Activated T-cell treated with anti-CD3 and anti-CD28 coated beads, Interleukin-2, amount 50 U/mL, for 48 hours (primary cell): ENCODE data around the gene NLRX1.
"Not testable (repeated sequence)": the region's sequence is repeated elsewhere in the genome, so short reads cannot be mapped to it uniquely, and the experiment has no call there.

Source experiments
- DNase-seq, 2 experiments: peaks; one replicate each; pipeline ENCODE4 v3.0.0-alpha.2; 2020

The NLRX1 gene, protein sequence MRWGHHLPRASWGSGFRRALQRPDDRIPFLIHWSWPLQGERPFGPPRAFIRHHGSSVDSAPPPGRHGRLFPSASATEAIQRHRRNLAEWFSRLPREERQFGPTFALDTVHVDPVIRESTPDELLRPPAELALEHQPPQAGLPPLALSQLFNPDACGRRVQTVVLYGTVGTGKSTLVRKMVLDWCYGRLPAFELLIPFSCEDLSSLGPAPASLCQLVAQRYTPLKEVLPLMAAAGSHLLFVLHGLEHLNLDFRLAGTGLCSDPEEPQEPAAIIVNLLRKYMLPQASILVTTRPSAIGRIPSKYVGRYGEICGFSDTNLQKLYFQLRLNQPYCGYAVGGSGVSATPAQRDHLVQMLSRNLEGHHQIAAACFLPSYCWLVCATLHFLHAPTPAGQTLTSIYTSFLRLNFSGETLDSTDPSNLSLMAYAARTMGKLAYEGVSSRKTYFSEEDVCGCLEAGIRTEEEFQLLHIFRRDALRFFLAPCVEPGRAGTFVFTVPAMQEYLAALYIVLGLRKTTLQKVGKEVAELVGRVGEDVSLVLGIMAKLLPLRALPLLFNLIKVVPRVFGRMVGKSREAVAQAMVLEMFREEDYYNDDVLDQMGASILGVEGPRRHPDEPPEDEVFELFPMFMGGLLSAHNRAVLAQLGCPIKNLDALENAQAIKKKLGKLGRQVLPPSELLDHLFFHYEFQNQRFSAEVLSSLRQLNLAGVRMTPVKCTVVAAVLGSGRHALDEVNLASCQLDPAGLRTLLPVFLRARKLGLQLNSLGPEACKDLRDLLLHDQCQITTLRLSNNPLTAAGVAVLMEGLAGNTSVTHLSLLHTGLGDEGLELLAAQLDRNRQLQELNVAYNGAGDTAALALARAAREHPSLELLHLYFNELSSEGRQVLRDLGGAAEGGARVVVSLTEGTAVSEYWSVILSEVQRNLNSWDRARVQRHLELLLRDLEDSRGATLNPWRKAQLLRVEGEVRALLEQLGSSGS

DNA sequence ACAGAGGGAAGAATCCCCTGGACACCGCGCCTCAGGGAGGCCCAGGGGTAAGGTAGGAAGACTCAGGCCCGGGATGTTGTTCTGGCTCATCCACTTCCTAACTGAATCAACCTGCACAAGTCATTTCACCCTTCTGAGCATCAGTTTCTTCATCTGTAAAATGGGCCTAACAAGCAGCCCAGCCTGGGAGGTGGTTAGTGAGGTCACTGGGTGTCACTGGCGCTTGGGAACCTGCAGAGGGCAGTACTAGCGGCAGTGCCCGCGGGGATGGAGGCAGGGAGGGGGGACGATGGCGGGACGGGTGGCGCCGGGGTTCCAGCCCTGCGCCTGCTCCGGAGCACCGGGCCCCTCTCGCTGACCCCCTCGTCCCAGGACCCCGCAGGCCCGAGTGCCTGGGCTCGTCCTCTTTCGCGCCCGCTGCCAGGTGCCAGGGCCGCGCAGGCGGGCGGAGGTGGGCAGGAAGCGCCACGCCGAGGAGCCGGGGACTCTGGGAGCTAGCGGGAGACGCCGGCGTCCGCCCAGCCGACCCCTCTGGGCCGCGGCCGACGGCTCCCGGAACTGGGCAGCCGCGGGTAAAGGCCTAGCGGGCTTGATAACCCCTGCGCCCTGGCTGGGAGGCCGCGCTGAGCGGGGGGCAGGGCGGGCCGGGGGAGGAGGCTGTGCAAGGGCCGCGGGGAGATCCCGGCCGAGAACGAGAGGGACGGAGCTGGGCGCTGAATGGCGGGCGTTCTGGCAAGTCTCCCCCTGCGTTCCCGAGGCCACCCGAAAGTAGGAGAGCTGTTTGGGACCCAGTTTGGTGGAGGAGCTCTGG, at the start of gene NLRX1:
Gene NLRX1, plus strand, starts transcription at position 255 of the 811 bp plus-strand sequence. CDS start 2,679 bp downstream, outside the sequence.
- peak; percentile 87 to 91 for DNase-seq

GRCh38 chr11:119118946-119119345, 49.6 kb upstream of the NLRX1 start:
- no peak for DNase-seq

- no peak for DNase-seq
Observed at GRCh38 chr11:119120639-119121007, 47.9 kb upstream of the NLRX1 start.

DNA sequence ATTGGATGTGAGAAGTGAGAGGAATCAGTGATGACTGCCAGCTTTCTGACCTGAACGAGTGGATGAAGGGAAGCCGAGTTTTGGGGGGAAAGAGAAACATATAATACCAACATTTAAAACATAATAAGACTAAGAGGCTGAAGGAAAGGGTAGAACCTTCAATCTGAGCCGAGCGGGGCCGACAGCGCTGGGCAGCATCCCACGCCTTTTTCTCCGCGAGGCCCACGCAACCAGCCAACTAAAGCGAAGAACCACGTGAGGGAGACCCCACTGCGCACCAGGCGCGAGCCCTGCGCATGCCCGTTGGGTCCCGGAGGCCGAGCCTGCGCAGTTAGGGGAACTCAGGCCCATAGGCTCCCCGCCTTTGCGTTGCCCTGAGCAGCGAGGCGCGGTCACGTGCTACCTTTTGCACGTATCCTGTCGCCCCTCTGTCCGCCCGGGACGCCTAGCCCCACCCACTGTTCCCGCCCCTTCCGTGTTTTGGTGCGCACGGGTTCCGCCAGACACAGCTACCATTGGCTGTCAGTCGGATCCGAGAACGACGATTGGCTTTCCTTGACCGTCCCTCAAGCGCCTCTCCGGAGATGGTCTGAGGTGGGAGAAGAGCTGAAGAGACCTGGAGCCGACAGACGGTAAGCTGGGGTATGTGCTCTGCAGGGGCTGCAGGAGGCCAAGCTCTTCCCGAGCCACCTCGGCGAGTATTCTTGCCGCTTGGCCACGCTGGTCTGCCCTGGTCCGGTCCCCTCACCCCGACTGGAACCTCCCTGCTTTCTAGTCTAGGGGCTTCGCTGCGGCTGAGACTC, 47.3 kb upstream of the NLRX1 start, which contains the start of gene HINFP:
Gene HINFP, plus strand, starts transcription at position 573 of the 803 bp plus-strand sequence. CDS start 5,365 bp downstream, outside the sequence.
- peak; percentile 100 for DNase-seq

- no peak for DNase-seq
Observed at GRCh38 chr11:119121811-119122124, 46.8 kb upstream of the NLRX1 start.

DNA sequence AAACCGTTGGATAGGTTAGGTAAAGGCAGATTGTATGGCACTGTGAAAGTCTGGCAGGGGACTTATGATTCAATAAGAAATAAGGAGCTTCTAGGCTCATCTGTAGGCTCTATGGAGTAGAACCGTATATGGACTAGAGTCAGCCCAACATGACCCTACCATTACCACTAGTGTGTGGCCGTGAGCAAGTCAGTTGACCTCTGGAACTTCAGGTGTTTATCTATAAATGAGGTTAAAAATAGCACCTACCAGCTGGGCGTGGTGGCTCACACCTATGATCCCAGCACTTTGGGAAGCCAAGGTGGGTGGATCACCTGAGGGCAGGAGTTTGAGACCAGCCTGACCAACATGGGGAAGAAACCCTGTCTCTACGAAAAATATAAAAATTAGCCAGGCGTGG, 42.7 kb upstream of the NLRX1 start:
- no peak for DNase-seq

DNA sequence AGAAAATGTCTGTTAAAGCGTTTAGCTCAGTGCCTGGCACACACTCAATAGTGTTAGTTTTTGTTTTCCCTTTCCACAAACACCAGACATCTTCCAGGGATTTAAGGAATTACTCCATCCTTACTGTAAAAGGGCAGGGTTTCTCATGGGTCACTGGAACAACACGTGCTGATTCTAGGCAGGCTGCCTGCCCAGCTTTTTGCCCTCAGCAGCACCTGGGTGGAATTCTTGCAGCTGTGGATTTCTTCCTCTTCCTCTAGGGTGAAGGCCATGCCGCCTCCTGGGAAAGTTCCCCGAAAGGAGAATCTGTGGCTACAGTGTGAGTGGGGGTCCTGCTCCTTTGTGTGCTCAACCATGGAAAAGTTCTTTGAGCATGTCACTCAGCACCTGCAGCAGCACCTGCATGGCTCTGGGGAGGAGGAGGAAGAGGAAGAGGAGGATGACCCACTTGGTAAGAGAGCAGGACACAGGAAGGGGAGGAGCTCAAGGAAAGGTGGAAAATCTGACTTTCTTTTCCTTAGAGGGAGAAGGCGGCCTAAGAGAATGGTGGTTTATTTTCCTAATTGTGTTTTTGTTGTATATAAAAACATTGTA, 41.8 kb upstream of the NLRX1 start:
- DNase-seq = no peak

- DNase-seq = no peak
Observed at GRCh38 chr11:119130662-119131061, 37.9 kb upstream of the NLRX1 start.

DNA sequence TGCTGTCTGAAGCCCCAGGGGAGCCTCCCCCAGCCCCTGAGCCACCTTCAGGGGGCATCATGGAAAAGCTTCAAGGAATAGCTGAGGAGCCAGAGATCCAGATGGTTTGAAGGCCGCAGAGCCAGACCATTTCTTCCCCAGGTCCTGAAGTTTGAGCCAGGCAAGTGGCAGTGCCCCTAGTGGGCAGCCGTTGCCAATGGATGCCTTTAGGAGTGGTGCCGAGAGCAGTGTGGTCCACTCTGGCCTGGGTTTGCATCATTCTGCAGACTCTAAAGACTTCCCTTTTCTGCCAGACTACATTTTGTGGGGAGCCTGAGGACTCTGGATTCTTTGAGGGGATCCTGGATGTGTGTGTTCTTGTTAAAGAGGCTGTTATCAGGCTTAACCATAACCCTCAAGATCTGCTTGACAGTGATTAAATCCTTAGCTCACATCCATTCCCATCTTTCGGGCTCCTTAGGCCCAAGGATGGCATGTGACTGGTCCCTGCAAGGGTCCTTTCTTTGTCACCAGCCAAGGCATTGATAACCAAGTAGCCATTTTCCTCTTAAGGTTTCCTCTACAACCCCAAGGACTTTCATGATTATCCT, 34.0 kb upstream of the NLRX1 start:
- DNase-seq = no peak

DNA sequence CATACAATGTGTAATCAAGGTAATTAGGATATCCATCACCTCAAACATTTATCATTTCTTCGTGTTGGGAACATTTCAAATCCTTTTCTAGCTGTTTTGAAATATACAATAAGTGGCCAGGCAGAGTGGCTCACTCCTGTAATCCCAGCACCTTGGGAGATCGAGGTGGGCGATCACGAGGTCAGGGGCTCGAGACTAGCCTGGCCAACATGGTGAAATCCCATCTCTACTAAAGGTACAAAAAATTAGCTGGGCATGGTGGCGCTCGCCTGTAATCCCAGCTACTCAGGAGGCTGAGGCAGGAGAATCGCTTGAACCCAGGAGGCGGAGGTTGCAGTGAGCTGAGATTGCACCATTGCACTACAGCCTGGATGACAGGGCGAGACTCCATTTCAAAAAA, 29.2 kb upstream of the NLRX1 start:
- not testable (repeated sequence) for DNase-seq

- DNase-seq = peak; percentile 42
Observed at GRCh38 chr11:119144825-119145486, 23.6 kb upstream of the NLRX1 start.

GRCh38 chr11:119145551-119145950, 23.0 kb upstream of the NLRX1 start:
- no peak for DNase-seq

DNA sequence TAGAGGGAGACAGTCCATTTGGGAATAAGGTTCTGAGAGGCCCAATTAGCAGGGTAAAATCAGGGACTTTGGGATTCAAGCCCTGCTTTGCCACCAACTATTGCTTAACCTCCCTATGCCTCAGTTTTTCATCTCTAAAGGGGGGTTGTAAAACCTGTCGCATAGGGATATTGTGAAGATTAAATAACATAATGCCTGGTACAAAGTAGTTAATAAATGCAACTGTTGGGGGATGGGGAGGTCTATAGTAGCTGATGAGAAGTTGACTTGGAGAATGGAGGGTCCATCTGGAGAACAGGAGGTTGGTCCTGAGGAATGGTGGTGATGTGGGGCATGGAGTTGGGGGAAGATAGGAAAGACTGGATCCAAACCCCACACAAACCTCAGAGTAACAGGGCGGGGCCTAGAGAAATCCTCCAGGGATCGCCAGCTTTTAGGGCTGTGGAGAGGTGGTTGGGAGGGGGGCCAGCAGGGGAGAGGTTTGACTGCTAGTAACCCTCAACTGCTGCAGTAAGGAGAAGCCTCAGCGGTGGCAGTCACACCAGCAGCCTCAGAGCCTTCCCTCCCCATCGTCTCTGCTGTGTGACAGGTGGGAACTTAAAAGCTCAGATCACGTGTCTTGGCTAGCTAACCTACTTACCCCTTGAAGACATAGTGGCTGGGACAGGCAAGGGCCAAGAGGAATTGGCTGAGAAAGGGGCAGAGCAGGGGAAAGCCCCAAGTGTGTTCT, 20.8 kb upstream of the NLRX1 start:
- no peak for DNase-seq

DNA sequence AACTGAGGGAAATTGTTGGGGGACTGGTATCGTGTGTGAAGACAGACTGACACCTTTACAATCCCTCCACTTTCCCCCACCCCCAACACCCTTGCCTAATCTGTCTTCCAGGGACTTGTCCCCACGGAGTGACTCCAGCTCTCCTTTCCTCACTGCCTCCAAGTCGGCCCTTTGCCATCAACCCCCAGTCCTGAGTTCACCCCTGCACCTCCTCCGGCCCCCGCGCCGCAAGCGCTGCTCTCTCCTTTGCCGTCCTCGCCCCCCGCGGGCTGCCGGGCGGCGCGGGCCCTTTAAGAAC, 19.9 kb upstream of the NLRX1 start:
- no peak for DNase-seq

GRCh38 chr11:119149018-119149785, 19.3 kb upstream of the NLRX1 start, which contains the start of gene ABCG4:
TSS of gene ABCG4 (plus strand) at chr11:119149052. CDS start at chr11:119149966, 914 bp downstream.
- DNase-seq = peak in 1 of 2 experiments; percentile 46

DNA sequence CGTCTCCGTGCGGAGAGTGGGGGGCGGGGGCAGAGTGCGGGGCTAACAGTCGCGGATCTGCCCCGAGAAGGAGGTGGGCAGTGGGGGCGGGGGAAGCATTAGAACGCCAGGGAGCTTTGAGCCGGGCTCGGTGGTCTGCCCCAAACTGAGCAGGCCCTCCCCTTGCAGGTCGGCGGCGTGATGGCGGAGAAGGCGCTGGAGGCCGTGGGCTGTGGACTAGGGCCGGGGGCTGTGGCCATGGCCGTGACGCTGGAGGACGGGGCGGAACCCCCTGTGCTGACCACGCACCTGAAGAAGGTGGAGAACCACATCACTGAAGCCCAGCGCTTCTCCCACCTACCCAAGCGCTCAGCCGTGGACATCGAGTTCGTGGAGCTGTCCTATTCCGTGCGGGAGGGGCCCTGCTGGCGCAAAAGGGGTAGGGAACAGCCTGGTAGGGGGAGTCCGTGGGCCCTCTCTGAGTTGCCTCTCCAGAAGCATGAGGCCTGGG, 18.7 kb upstream of the NLRX1 start:
- DNase-seq = no peak

- no peak for DNase-seq
Observed at GRCh38 chr11:119152043-119152442, 16.5 kb upstream of the NLRX1 start.

- DNase-seq = no peak
Observed at GRCh38 chr11:119152604-119153003, 15.9 kb upstream of the NLRX1 start.
